H9 (cell line): ENCODE measurements around the gene ACCSL. TPM values are rescaled to one million over a fixed set of nuclear protein-coding genes. Genes with fewer than 3 reads are reported as not detected.

Source experiments
- DNase-seq: peaks from one replicate; pipeline ENCODE4 v3.0.0-alpha.2; 2017
- H2AFZ ChIP-seq: one replicate; pipeline ENCODE4 v1.6.1; 2013; ENCODE audit warnings: mild to moderate bottlenecking, low read length, control low read depth, moderate library complexity
- H2AK5ac ChIP-seq: 2 replicates; pipeline ENCODE4 v1.6.1; 2013; ENCODE audit warnings: low read length, control low read depth, mixed read lengths; ENCODE audit not compliant: insufficient read length
- H2BK120ac ChIP-seq: one replicate; pipeline ENCODE4 v1.6.1; 2013; ENCODE audit warnings: low read depth, mild to moderate bottlenecking, low read length, control low read depth, inconsistent platforms; ENCODE audit not compliant: poor library complexity, severe bottlenecking
- H2BK12ac ChIP-seq: 2 replicates; pipeline ENCODE4 v1.6.1; 2013; ENCODE audit warnings: low read length, control low read depth, mixed read lengths, low read depth; ENCODE audit not compliant: insufficient read length
- H2BK15ac ChIP-seq: 2 replicates; pipeline ENCODE4 v1.6.1; 2013; ENCODE audit warnings: low read depth, low read length, control low read depth
- H2BK20ac ChIP-seq: one replicate; pipeline ENCODE4 v1.6.1; 2013; ENCODE audit warnings: low read depth, mild to moderate bottlenecking, low read length, control low read depth, inconsistent platforms; ENCODE audit not compliant: poor library complexity, severe bottlenecking
- H2BK5ac ChIP-seq: 2 replicates; pipeline ENCODE4 v1.6.1; 2013; ENCODE audit warnings: low read length, control low read depth, mixed read lengths; ENCODE audit not compliant: insufficient read length
- H3K14ac ChIP-seq: 2 replicates; pipeline ENCODE4 v1.6.1; 2013; ENCODE audit warnings: low read length, control low read depth; ENCODE audit not compliant: insufficient read depth
- H3K18ac ChIP-seq: 2 replicates; pipeline ENCODE4 v1.6.1; 2013; ENCODE audit warnings: low read depth, mild to moderate bottlenecking, mixed read lengths, low read length, control low read depth; ENCODE audit not compliant: insufficient read length
- H3K23ac ChIP-seq: 2 replicates; pipeline ENCODE4 v1.6.1; 2013; ENCODE audit warnings: low read length, control low read depth, mixed read lengths, low read depth; ENCODE audit not compliant: insufficient read length
- H3K23me2 ChIP-seq: 2 replicates; pipeline ENCODE4 v1.6.1; 2013; ENCODE audit warnings: low read depth, mild to moderate bottlenecking, mixed read lengths, low read length, control low read depth; ENCODE audit not compliant: insufficient read length, poor library complexity, severe bottlenecking
- H3K27ac ChIP-seq: 2 replicates; pipeline ENCODE4 v1.5.1; 2013; ENCODE audit warnings: low read length, control low read depth, mixed read lengths, low read depth; ENCODE audit not compliant: insufficient read length
- H3K27me3 ChIP-seq: 2 replicates; pipeline ENCODE4 v1.6.1; 2013; ENCODE audit warnings: low read length, control low read depth, inconsistent platforms; ENCODE audit not compliant: insufficient read depth
- H3K4ac ChIP-seq: 2 replicates; pipeline ENCODE4 v1.6.1; 2013; ENCODE audit warnings: low read depth, mild to moderate bottlenecking, control low read depth, inconsistent platforms, low read length, moderate library complexity
- H3K4me1 ChIP-seq: 2 replicates; pipeline ENCODE4 v1.6.1; 2013; ENCODE audit warnings: low read length, control low read depth, inconsistent platforms; ENCODE audit not compliant: insufficient read depth
- H3K4me2 ChIP-seq: 2 replicates; pipeline ENCODE4 v1.6.1; 2013; ENCODE audit warnings: low read length, control low read depth, mixed read lengths; ENCODE audit not compliant: insufficient read length, insufficient read depth
- H3K56ac ChIP-seq: 2 replicates; pipeline ENCODE4 v1.6.1; 2013; ENCODE audit warnings: low read depth, mild to moderate bottlenecking, mixed read lengths, low read length, control low read depth; ENCODE audit not compliant: insufficient read length
- H3K79me1 ChIP-seq: 2 replicates; pipeline ENCODE4 v1.6.1; 2013; ENCODE audit warnings: low read depth, mild to moderate bottlenecking, moderate library complexity, low read length, control low read depth, inconsistent platforms; ENCODE audit not compliant: insufficient read depth, poor library complexity, severe bottlenecking
- H3K79me2 ChIP-seq: 2 replicates; pipeline ENCODE4 v1.6.1; 2013; ENCODE audit warnings: low read length, control low read depth, inconsistent platforms; ENCODE audit not compliant: insufficient read depth
- H3K9ac ChIP-seq: 2 replicates; pipeline ENCODE4 v1.6.1; 2013; ENCODE audit warnings: low read length, control low read depth, mixed read lengths; ENCODE audit not compliant: insufficient read length; ENCODE audit errors: extremely low read depth
- H3K9me3 ChIP-seq: one replicate; pipeline ENCODE4 v1.6.1; 2013; ENCODE audit warnings: low read depth, low read length, inconsistent platforms; ENCODE audit not compliant: control insufficient read depth
- H3T11ph ChIP-seq: one replicate; pipeline ENCODE4 v1.6.1; 2013; ENCODE audit warnings: mild to moderate bottlenecking, low read length, control low read depth, inconsistent platforms
- H4K20me1 ChIP-seq: one replicate; pipeline ENCODE4 v1.6.1; 2013; ENCODE audit not compliant: control insufficient read depth, insufficient read length, insufficient read depth
- H4K5ac ChIP-seq: 2 replicates; pipeline ENCODE4 v1.6.1; 2013; ENCODE audit warnings: low read depth, mild to moderate bottlenecking, mixed read lengths, low read length, control low read depth; ENCODE audit not compliant: insufficient read length
- H4K8ac ChIP-seq: replicated peaks from 2 replicates; pipeline ENCODE4 v1.6.1; 2013; ENCODE audit warnings: low read length, control low read depth, mixed read lengths, low read depth; ENCODE audit not compliant: insufficient read length
- H4K91ac ChIP-seq: 2 replicates; pipeline ENCODE4 v1.6.1; 2013; ENCODE audit warnings: low read depth, mild to moderate bottlenecking, moderate library complexity, mixed read lengths, low read length, control low read depth; ENCODE audit not compliant: insufficient read length
- H3K27ac Mint-ChIP-seq, 3 experiments: 2 replicates in 2 of 3; 3 replicates in 1 of 3; pipeline ENCODE4 v1.8.0; 2020 to 2021; ENCODE audit warnings: mixed read lengths in 3 of 3, mild to moderate bottlenecking in 1 of 3, moderate library complexity in 1 of 3
- H3K27me3 Mint-ChIP-seq: 2 replicates; pipeline ENCODE4 v1.8.0; 2021; ENCODE audit warnings: low read depth, mild to moderate bottlenecking, moderate library complexity, mixed read lengths
- H3K36me3 Mint-ChIP-seq, 3 experiments: 2 replicates in 2 of 3; 3 replicates in 1 of 3; pipeline ENCODE4 v1.8.0; 2020 to 2021; ENCODE audit warnings: low read depth in 3 of 3, mixed read lengths in 3 of 3; ENCODE audit not compliant: insufficient read depth in 1 of 3
- H3K4me1 Mint-ChIP-seq, 2 experiments: 2 replicates each; pipeline ENCODE4 v1.8.0; 2020; ENCODE audit warnings: mixed read lengths in 2 of 2
- H3K4me3 Mint-ChIP-seq, 2 experiments: 2 replicates in 1 of 2; 3 replicates in 1 of 2; pipeline ENCODE4 v1.8.0; 2020 to 2021; ENCODE audit warnings: mild to moderate bottlenecking in 2 of 2, mixed read lengths in 2 of 2, moderate library complexity in 1 of 2
- H3K9me3 Mint-ChIP-seq, 2 experiments: 2 replicates in 1 of 2; 3 replicates in 1 of 2; pipeline ENCODE4 v1.8.0; 2020; ENCODE audit warnings: mild to moderate bottlenecking in 2 of 2, mixed read lengths in 2 of 2, moderate library complexity in 1 of 2
- CTCF ChIP-seq: fragments of 200-600 bp; sonication (generic); conservative IDR thresholded peaks from 3 replicates; pipeline ENCODE4 v1.8.0; 2021; ENCODE audit warnings: antibody characterized with exemption, mild to moderate bottlenecking
- WGBS: extraction: QIAGEN DNeasy Blood & Tissue Kit; methylation state at CpG from one replicate; pipeline ENCODE4 v1.1.7; 2013; ENCODE audit warnings: missing lambda C conversion rate, low lambda C conversion rate, mixed read lengths; ENCODE audit not compliant: insufficient read length; ENCODE audit errors: extremely low coverage; 5-methylcytosine and 5-hydroxymethylcytosine counted together
- total RNA-seq: library from RNA; stranded (reverse); gene quantifications from 2 replicates; pipeline ENCODE4 v1.2.1, GENCODE V29; 2021

The ACCSL gene
- total RNA-seq, 1 experiment from 2014 or later = not detected

GRCh38 chr11:44028816-44029506 is 18.8 kb upstream of the ACCSL start:
- H3K9me3 ChIP-seq = no peaks in the 10 kb centered on the region
- no peak overlapping the region for H3K14ac ChIP-seq
- no peak overlapping the region for H3K27ac ChIP-seq
- no peaks in the 10 kb centered on the region for H4K20me1 ChIP-seq
- Mint-ChIP-seq H3K9me3 (peaks cover 7 to 15% of the 10 kb centered on the region in 2 experiments), H3K4me1 (peaks cover 25 to 38% of the 10 kb centered on the region in 2 experiments), H3K4me3 (no peak overlapping the region), H3K27me3 (peaks cover 22% of the 10 kb centered on the region), H3K36me3 (peaks cover 0 to 12% (median 3%) of the 10 kb centered on the region in 3 experiments; a peak in 4 of 7 replicates), H3K27ac (no peak overlapping the region; a peak in 1 of 7 replicates)
- H3K4me1 ChIP-seq = peaks cover 6% of the 10 kb centered on the region; the same call in 1 of the 2 replicates
- H3K9ac ChIP-seq = no peak overlapping the region
- no peak overlapping the region for H3T11ph ChIP-seq
- DNase-seq = no peak
- H3K23me2 ChIP-seq = no peaks in the 10 kb centered on the region
- no peaks in the 10 kb centered on the region for H3K27me3 ChIP-seq
- H4K8ac ChIP-seq = no peak overlapping the region
- no peak overlapping the region for H3K23ac ChIP-seq
- no CpG with 5 or more reads among the region's 3 CpGs for WGBS
- H2BK5ac ChIP-seq = no peak overlapping the region
- no peak overlapping the region for H2BK12ac ChIP-seq
- H4K5ac ChIP-seq = no peak overlapping the region
- no peak overlapping the region for H2AK5ac ChIP-seq
- H3K79me1 ChIP-seq = no peaks in the 10 kb centered on the region
- H3K18ac ChIP-seq = no peak overlapping the region
- no peaks in the 10 kb centered on the region for H3K79me2 ChIP-seq
- no peak overlapping the region for H4K91ac ChIP-seq
- no peak for TF ChIP-seq CTCF
- no peak overlapping the region for H3K4me2 ChIP-seq
- no peak overlapping the region for H2BK120ac ChIP-seq
- no peak overlapping the region; the same call in 1 of the 2 replicates for H2BK15ac ChIP-seq
- H3K56ac ChIP-seq = no peak overlapping the region
- no peak overlapping the region for H2BK20ac ChIP-seq
- H3K4ac ChIP-seq = no peak overlapping the region
- H2AFZ ChIP-seq = no peak overlapping the region
